ENCODE measurements around the gene LIN28B. TPM values are rescaled to one million over a fixed set of nuclear protein-coding genes. Genes with fewer than 3 reads are reported as not detected.
"Not testable (repeated sequence)": the region's sequence is repeated elsewhere in the genome, so short reads cannot be mapped to it uniquely, and the experiment has no call there.

LIN28B gene
- total and polyA plus RNA-seq, 12 donors, result 0.08 to 8.7 (median 0.09) TPM; not detected in 7

GRCh38 chr6:105001063-105001462 is 44.2 kb downstream of the LIN28B start:
- WGBS, 4 donors, result 14 to 32% (median 23%) methylated on average over 1 of the region's 1 CpG
- TF ChIP-seq CTCF (IDR thresholded peaks at IDR 0.05), result no peak
- no peak for TF ChIP-seq POLR2A (IDR thresholded peaks at IDR 0.05)
- Histone ChIP-seq H3K36me3 (replicated peaks in 1 of 2) (no peaks in the 10 kb centered on the region), H3K27me3 (no peaks in the 10 kb centered on the region), H3K4me3 (no peak overlapping the region), H3K9me3 (replicated peaks in 1 of 3) (no peaks in the 10 kb centered on the region), H3K4me1 (replicated peaks in 1 of 2) (no peaks in the 10 kb centered on the region), H3K27ac (no peak overlapping the region)
- DNase-seq, result no peak
- intact Hi-C loops (cut with DNase I), result no loop called here

GRCh38 chr6:105001906-105002305 is 45.0 kb downstream of the LIN28B start:
- Histone ChIP-seq H3K27me3 (no peaks in the 10 kb centered on the region), H3K4me3 (no peak overlapping the region), H3K4me1 (replicated peaks in 1 of 2) (no peaks in the 10 kb centered on the region), H3K9me3 (replicated peaks in 1 of 3) (no peaks in the 10 kb centered on the region), H3K36me3 (replicated peaks in 1 of 2) (no peaks in the 10 kb centered on the region), H3K27ac (no peak overlapping the region)
- TF ChIP-seq CTCF (IDR thresholded peaks at IDR 0.05), result no peak
- TF ChIP-seq POLR2A (IDR thresholded peaks at IDR 0.05), result no peak
- intact Hi-C loops (cut with DNase I), result no loop called here
- 41 to 50% (median 46%) methylated on average over 1 of the region's 1 CpG for WGBS, 4 donors
- no peak for DNase-seq

- H3K27ac ChIP-seq, result no peak overlapping the region
- H3K4me1 ChIP-seq (replicated peaks in 1 of 2), result no peaks in the 10 kb centered on the region
- no peak overlapping the region for H3K4me3 ChIP-seq
- no peak for TF ChIP-seq POLR2A (IDR thresholded peaks at IDR 0.05)
- TF ChIP-seq CTCF (IDR thresholded peaks at IDR 0.05), result no peak
- no peak for DNase-seq
- WGBS, 4 donors, result 30 to 43% (median 37%) methylated on average over 1 of the region's 1 CpG
- intact Hi-C loops (cut with DNase I), result no loop called here
- no peaks in the 10 kb centered on the region for H3K36me3 ChIP-seq (replicated peaks in 1 of 2)
- H3K27me3 ChIP-seq, result no peaks in the 10 kb centered on the region
- H3K9me3 ChIP-seq (replicated peaks in 1 of 3), result no peaks in the 10 kb centered on the region
Measured at GRCh38 chr6:105005451-105005850, 48.5 kb downstream of the LIN28B start.

- H3K27me3 ChIP-seq; H3K4me3 ChIP-seq; H3K36me3 ChIP-seq (replicated peaks in 1 of 2); H3K4me1 ChIP-seq (replicated peaks in 1 of 2); DNase-seq; intact Hi-C loops (cut with DNase I); H3K27ac ChIP-seq; H3K9me3 ChIP-seq (replicated peaks in 1 of 3): not testable (repeated sequence)
- 84 to 86% (median 85%) methylated on average over 4 of the region's 4 CpGs for WGBS, 4 donors
Measured at GRCh38 chr6:105013459-105013858, 56.6 kb downstream of the LIN28B start.

GRCh38 chr6:105014448-105014847 is 57.5 kb downstream of the LIN28B start:
- no peaks in the 10 kb centered on the region for H3K4me1 ChIP-seq (replicated peaks in 1 of 2)
- WGBS, 4 donors, result 62 to 90% (median 83%) methylated on average over 3 of the region's 3 CpGs
- H3K36me3 ChIP-seq (replicated peaks in 1 of 2), result no peaks in the 10 kb centered on the region
- no peak overlapping the region for H3K27ac ChIP-seq
- H3K4me3 ChIP-seq, result no peak overlapping the region
- no peak for DNase-seq
- TF ChIP-seq POLR2A (IDR thresholded peaks at IDR 0.05) (no peak), CTCF (IDR thresholded peaks at IDR 0.05) (no peak)
- H3K9me3 ChIP-seq (replicated peaks in 1 of 3), result no peaks in the 10 kb centered on the region
- intact Hi-C loops (cut with DNase I), result no loop called here
- H3K27me3 ChIP-seq, result no peaks in the 10 kb centered on the region

Data from adrenal gland (tissue), 12 donors.